Esophagus muscularis mucosa (tissue), 4 donors: ENCODE results near the gene EIF3L.

Experiments used
- CTCF ChIP-seq, 3 experiments: fragments of 200-600 bp in 2 of 3; fragments of 450-650 bp in 1 of 3; sonication (generic) in 2 of 3; IDR thresholded peaks; one replicate each; pipeline ENCODE4 v1.5.1; 2017 to 2019; ENCODE audit warnings: antibody characterized with exemption in 3 of 3, mild to moderate bottlenecking in 2 of 3, moderate library complexity in 1 of 3
- EP300 ChIP-seq: sonication (generic); formaldehyde crosslinking; IDR thresholded peaks from one replicate; pipeline ENCODE4 v1.6.1; 2017; ENCODE audit warnings: antibody characterized with exemption
- POLR2A ChIP-seq: fragments of 450-650 bp; IDR thresholded peaks from one replicate; pipeline ENCODE4 v1.6.1; 2017; ENCODE audit warnings: antibody characterized with exemption, moderate library complexity, mild to moderate bottlenecking, low read depth
- POLR2AphosphoS5 ChIP-seq, 2 donors: sonication (generic); formaldehyde crosslinking; IDR thresholded peaks; one replicate each; pipeline ENCODE4 v1.6.1; 2017; ENCODE audit warnings: antibody characterized with exemption in 2 of 2

- no peak for TF ChIP-seq CTCF (IDR thresholded peaks at IDR 0.05)
- no peak for TF ChIP-seq EP300
- TF ChIP-seq POLR2AphosphoS5 (IDR thresholded peaks at IDR 0.05): no peak
- TF ChIP-seq POLR2A: no peak
Observed at GRCh38 chr22:37923927-37924326, 74.7 kb downstream of the EIF3L start.
